Measurements from ENCODE around the gene TAB2.

DNA sequence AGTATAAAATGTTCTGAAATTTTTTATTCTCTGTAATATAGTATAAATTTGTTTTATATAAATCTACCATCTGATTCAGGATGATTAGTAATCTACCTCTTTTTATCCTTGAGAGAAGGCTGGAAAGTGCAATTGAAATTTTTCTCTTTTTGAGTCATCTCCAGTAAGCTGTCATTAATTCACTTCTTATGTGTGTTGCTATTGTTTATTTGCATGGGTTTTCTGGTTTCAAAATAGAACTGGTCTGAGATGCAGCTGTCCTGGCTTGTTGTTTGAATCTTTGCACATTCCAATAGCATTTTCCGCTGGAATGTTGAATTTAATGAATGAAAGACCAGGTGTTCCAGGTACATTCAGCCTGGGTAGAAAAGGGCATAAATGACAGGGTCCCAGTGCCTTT is 24.3 kb upstream of the TAB2 start:
- TF ChIP-seq, protein P1, sequence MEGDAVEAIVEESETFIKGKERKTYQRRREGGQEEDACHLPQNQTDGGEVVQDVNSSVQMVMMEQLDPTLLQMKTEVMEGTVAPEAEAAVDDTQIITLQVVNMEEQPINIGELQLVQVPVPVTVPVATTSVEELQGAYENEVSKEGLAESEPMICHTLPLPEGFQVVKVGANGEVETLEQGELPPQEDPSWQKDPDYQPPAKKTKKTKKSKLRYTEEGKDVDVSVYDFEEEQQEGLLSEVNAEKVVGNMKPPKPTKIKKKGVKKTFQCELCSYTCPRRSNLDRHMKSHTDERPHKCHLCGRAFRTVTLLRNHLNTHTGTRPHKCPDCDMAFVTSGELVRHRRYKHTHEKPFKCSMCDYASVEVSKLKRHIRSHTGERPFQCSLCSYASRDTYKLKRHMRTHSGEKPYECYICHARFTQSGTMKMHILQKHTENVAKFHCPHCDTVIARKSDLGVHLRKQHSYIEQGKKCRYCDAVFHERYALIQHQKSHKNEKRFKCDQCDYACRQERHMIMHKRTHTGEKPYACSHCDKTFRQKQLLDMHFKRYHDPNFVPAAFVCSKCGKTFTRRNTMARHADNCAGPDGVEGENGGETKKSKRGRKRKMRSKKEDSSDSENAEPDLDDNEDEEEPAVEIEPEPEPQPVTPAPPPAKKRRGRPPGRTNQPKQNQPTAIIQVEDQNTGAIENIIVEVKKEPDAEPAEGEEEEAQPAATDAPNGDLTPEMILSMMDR (IDR thresholded peaks at IDR 0.05 in 2 of 3, conservative IDR thresholded peaks at IDR 0.05 in 1 of 3; ENCODE audit: insufficient read depth in 2 of 3, low read depth in 1 of 3, low read length in 3 of 3), result no peak
- TF ChIP-seq ZNF253 (CRISPR knock-in tag; conservative IDR thresholded peaks at IDR 0.05), result no peak
